SH-SY5Y (cell line): ENCODE results near the gene TSPAN11.

Experiments used
- GATA2 ChIP-seq: IDR thresholded peaks from 2 replicates; pipeline ENCODE4 v1.6.1; 2011; ENCODE audit warnings: mild to moderate bottlenecking, low read depth, low read length
- GATA3 ChIP-seq: IDR thresholded peaks from 2 replicates; pipeline ENCODE4 v1.6.1; 2011; ENCODE audit warnings: low read depth, mild to moderate bottlenecking, low read length, moderate library complexity

DNA sequence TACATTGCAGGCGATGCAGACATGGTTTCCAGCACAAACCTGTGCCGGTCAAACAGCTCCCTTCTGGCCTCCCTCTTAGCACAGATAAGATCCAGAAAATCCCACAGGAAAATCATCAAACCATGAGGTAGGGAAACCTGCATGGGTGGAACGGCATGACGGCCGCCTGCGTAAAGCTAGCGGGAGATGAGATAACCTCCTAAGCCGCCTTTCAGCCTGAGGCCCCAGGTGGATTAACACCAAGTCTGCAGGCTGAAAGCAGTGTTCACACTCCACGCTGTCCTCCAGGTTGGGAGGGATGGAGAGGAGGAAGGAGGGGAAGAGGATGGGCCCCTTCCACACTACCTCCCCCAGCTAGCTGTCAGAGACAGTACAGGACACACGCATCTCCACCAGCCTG lies 63.8 kb downstream of the TSPAN11 start:
- no peak for TF ChIP-seq GATA2
- TF ChIP-seq GATA3, result no peak
